ENCODE measurements around the gene FAM50A. TPM values are rescaled to one million over a fixed set of nuclear protein-coding genes. Genes with fewer than 3 reads are reported as not detected.

Gene FAM50A
- total RNA-seq, 2 experiments from 2014 or later = 30.8 to 55.1 TPM

- BruUV-seq (replicated peaks) = no TSS peak
- H2AFZ ChIP-seq (ENCODE audit: low read length) = no peak overlapping the region
- H3K4me1 ChIP-seq (ENCODE audit: insufficient read depth, low read length, poor library complexity, severe bottlenecking) = no peaks in the 10 kb centered on the region
- no peaks in the 10 kb centered on the region for H4K20me1 ChIP-seq (ENCODE audit: insufficient read depth, low read length)
- no peak overlapping the region for H3K4me2 ChIP-seq (ENCODE audit: low read length)
- H3K9me2 ChIP-seq (ENCODE audit: insufficient read depth, low read length) = no peaks in the 10 kb centered on the region
- no peak overlapping the region for H3K27ac ChIP-seq (ENCODE audit: low read depth, low read length, poor library complexity, severe bottlenecking)
- no peak overlapping the region for H3K4me3 ChIP-seq (ENCODE audit: low read depth, low read length, poor library complexity, severe bottlenecking)
- TF ChIP-seq CTCF (conservative IDR thresholded peaks at IDR 0.05; ENCODE audit: low read length) = no peak
- TF ChIP-seq EZH2phosphoT487 (IDR thresholded peaks at IDR 0.05; ENCODE audit: borderline replicate concordance, low read depth, low read length) = no peak
- H3K9me3 ChIP-seq (ENCODE audit: low read length) = no peaks in the 10 kb centered on the region
- intact Hi-C loops (cut with micrococcal nuclease; ENCODE audit: unreplicated experiment) = no loop called here
- no peaks in the 10 kb centered on the region for H3K36me3 ChIP-seq (ENCODE audit: insufficient read depth, low read length)
- ChIA-PET POLR2A (no interaction called here), CTCF (ENCODE audit: unreplicated experiment) (no interaction called here)
- H3K79me2 ChIP-seq (ENCODE audit: insufficient read depth, low read depth, low read length) = no peaks in the 10 kb centered on the region
- DNase-seq (ENCODE audit: low spot score) = no peak
Observed at GRCh38 chrX:154471839-154472684, 28.1 kb downstream of the FAM50A start.

DNA sequence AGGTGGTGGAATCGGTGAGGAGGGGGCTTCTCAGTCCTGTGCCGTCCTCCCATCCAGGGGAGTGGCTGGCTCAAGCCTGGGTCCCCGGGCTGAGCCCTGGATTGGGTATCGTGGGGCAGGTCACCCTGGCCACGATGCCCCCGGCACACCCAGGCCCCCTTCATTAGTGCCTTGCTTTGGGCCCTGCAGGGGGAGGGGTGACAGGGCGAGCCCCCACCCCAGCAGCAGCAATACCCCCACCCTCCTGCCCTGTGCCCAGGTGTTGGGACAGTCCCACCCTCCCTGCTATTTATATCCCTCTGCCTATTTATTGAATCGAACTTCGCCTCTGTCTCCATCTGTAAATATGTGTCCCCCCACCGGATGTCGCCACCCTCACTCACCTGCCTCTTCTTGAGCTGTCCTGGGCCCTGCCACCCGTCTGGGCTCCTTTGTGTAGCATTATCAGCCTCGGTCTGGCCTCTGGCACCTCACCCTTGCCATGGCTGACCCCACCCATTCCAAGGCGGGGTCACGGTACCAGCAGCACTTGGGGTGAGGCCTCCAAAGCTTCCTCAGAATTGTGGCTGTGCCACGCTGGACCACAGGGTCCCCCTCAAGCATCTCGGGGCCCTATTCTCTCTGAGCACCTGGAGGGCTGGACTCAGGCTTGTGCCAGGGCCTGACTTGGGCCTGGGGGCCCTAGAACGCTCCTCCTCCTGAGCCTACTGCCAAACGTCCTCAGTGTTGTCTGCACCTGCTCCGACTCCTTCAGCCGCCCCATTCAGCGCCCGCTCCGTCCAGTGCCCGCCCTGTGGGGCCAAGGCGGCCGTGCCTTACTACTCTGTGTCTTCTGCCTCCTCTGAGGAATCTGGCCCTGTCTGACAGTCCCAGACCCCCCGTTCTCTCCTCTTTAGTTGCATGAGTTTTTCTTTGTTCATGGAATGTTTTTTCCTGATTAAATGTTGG, 29.0 kb downstream of the FAM50A start:
- no TSS peak for BruUV-seq (replicated peaks)
- no peak for DNase-seq (ENCODE audit: low spot score)
- H3K4me3 ChIP-seq (ENCODE audit: low read depth, low read length, poor library complexity, severe bottlenecking) = no peak overlapping the region
- ChIA-PET POLR2A (interaction anchor here (0.6 kb wide), 1 partner anchor 51 kb away, joined by 5 read pairs; no protein-coding TSS in a partner anchor), CTCF (ENCODE audit: unreplicated experiment) (no interaction called here)
- no peak overlapping the region for H3K27ac ChIP-seq (ENCODE audit: low read depth, low read length, poor library complexity, severe bottlenecking)
- H2AFZ ChIP-seq (ENCODE audit: low read length) = no peak overlapping the region
- no peak overlapping the region for H3K4me2 ChIP-seq (ENCODE audit: low read length)
- intact Hi-C loops (cut with micrococcal nuclease; ENCODE audit: unreplicated experiment) = no loop called here
- no peaks in the 10 kb centered on the region for H3K9me3 ChIP-seq (ENCODE audit: low read length)
- no peaks in the 10 kb centered on the region for H3K36me3 ChIP-seq (ENCODE audit: insufficient read depth, low read length)
- H4K20me1 ChIP-seq (ENCODE audit: insufficient read depth, low read length) = no peaks in the 10 kb centered on the region
- H3K79me2 ChIP-seq (ENCODE audit: insufficient read depth, low read depth, low read length) = no peaks in the 10 kb centered on the region
- no peaks in the 10 kb centered on the region for H3K9me2 ChIP-seq (ENCODE audit: insufficient read depth, low read length)
- TF ChIP-seq CTCF (conservative IDR thresholded peaks at IDR 0.05; ENCODE audit: low read length) = no peak
- TF ChIP-seq EZH2phosphoT487 (IDR thresholded peaks at IDR 0.05; ENCODE audit: borderline replicate concordance, low read depth, low read length) = no peak
- peaks cover 7% of the 10 kb centered on the region for H3K4me1 ChIP-seq (ENCODE audit: insufficient read depth, low read length, poor library complexity, severe bottlenecking)
